Caco-2 (cell line): ENCODE measurements around the gene GMEB1. TPM values are rescaled to one million over a fixed set of nuclear protein-coding genes. Genes with fewer than 3 reads are reported as not detected.

Experiments used
- BruUV-seq: library from RNA; stranded (reverse); fragments of 400-500 nt; replicated peaks from 2 replicates; lab custom pipeline; 2021; lab: Mats Ljungman, UMichigan
- CTCF ChIA-PET: fragments of 300-600 bp; sonication (Branson Sonifier 250); formaldehyde crosslinking; loops from one replicate; lab custom pipeline; 2022; ENCODE audit warnings: antibody characterized with exemption; lab: Charles Lee
- POLR2A ChIA-PET: fragments of 300-600 bp; sonication (Branson Sonifier 250); formaldehyde crosslinking; loops from one replicate; lab custom pipeline; 2022; ENCODE audit warnings: antibody characterized with exemption; lab: Charles Lee
- DNase-seq, 2 experiments: peaks; one replicate each; pipeline versions ENCODE4 v3.0.0 to v3.0.0-alpha.2; 2020 to 2022
- H3K27me3 ChIP-seq: replicated peaks from 2 replicates; pipeline ENCODE4 v1.6.0; 2011; ENCODE audit warnings: low read length; ENCODE audit not compliant: control insufficient read depth, insufficient read depth
- H3K36me3 ChIP-seq: 2 replicates; pipeline ENCODE4 v1.5.1; 2011; ENCODE audit warnings: low read length; ENCODE audit not compliant: control insufficient read depth, insufficient read depth
- H3K4me1 ChIP-seq: fragments of 250-450 bp; sonication (Bioruptor Pico); 2 replicates; pipeline ENCODE4 v1.5.1; 2020; ENCODE audit warnings: mild to moderate bottlenecking
- H3K4me3 ChIP-seq: 2 replicates; pipeline ENCODE4 v1.5.1; 2011; ENCODE audit warnings: low read depth, mild to moderate bottlenecking, control low read depth, low read length
- H3K9me3 ChIP-seq: fragments of 250-450 bp; sonication (Bioruptor Pico); 2 replicates; pipeline ENCODE4 v1.5.1; 2020; ENCODE audit warnings: mild to moderate bottlenecking, moderate library complexity
- H3K27ac Mint-ChIP-seq: one replicate; pipeline ENCODE4 v1.8.0; 2022; ENCODE audit warnings: mixed read lengths; ENCODE audit not compliant: unreplicated experiment
- H3K27me3 Mint-ChIP-seq: one replicate; pipeline ENCODE4 v1.8.0; 2022; ENCODE audit warnings: mixed read lengths; ENCODE audit not compliant: insufficient read depth, unreplicated experiment
- H3K36me3 Mint-ChIP-seq: one replicate; pipeline ENCODE4 v1.8.0; 2022; ENCODE audit warnings: mild to moderate bottlenecking, mixed read lengths; ENCODE audit not compliant: insufficient read depth, unreplicated experiment
- H3K4me1 Mint-ChIP-seq: one replicate; pipeline ENCODE4 v1.8.0; 2022; ENCODE audit warnings: low read depth, mixed read lengths; ENCODE audit not compliant: unreplicated experiment
- H3K4me3 Mint-ChIP-seq: one replicate; pipeline ENCODE4 v1.8.0; 2022; ENCODE audit warnings: mild to moderate bottlenecking, moderate library complexity, mixed read lengths; ENCODE audit not compliant: unreplicated experiment
- H3K9me3 Mint-ChIP-seq: one replicate; pipeline ENCODE4 v1.8.0; 2022; ENCODE audit warnings: mixed read lengths; ENCODE audit not compliant: unreplicated experiment
- CTCF ChIP-seq, 2 experiments: fragments of 200-600 bp in 1 of 2; IDR thresholded peaks; 1 replicate in 1 of 2; 2 replicates in 1 of 2; pipeline versions ENCODE4 v1.5.1 to v1.8.0; 2011 to 2022; ENCODE audit warnings: antibody characterized with exemption in 1 of 2, control low read depth in 1 of 2, inconsistent platforms in 1 of 2, low read depth in 1 of 2, low read length in 1 of 2, mild to moderate bottlenecking in 1 of 2, moderate library complexity in 1 of 2; ENCODE audit not compliant: insufficient read depth in 1 of 2, severe bottlenecking in 1 of 2, unreplicated experiment in 1 of 2
- intact Hi-C: fragments of 100-400 bp; cut with micrococcal nuclease; formaldehyde crosslinking; loops from one replicate; pipeline ENCODE4 v1.10.0; 2022; ENCODE audit not compliant: unreplicated experiment
- total RNA-seq: library from RNA; stranded (reverse); gene quantifications from 2 replicates; pipeline ENCODE4 v1.2.3, GENCODE V29; 2022

GMEB1 gene
- total RNA-seq, 1 experiment from 2014 or later: 5.2 TPM

DNA sequence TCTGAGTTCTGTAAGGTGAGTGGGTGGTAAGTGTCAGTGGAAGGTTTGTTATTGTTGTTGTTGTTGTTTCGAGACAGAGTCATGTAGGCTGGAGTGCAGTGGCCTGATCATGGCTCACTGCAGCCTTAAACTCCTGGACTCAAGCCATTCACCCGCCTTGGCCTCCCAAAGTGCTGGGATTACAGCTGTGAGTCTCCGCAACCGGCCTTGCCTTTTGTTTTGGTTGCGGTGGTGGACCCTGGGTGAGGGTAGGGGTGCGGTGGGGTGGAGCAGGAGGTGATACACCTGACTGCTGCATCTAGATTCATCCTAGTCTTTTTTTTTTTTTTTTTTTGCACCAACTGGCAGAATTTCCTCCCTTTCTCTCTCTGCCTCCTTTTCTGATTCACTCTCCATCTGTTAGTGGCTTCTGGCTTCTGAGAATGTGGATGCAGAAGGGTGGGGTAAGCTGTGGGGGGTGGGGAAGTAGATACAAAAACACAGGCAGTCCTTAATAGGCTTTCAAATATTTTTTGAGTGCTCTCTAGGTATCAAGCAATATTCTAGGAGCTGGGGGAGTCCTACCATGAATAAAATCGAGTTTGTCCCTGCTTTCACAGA is 4.6 kb upstream of the GMEB1 start:
- Mint-ChIP-seq H3K27me3 (no peaks in the 10 kb centered on the region), H3K27ac (no peak overlapping the region), H3K9me3 (no peaks in the 10 kb centered on the region), H3K4me1 (no peaks in the 10 kb centered on the region), H3K36me3 (peaks cover 8% of the 10 kb centered on the region), H3K4me3 (no peak overlapping the region)
- Histone ChIP-seq H3K4me3 (no peak overlapping the region), H3K4me1 (peaks cover 9% of the 10 kb centered on the region), H3K27me3 (no peaks in the 10 kb centered on the region), H3K9me3 (no peaks in the 10 kb centered on the region), H3K36me3 (no peaks in the 10 kb centered on the region)
- ChIA-PET POLR2A (interaction anchor here (1.3 kb wide), 1 partner anchor 21 kb away, joined by 3 read pairs; the partner anchor contains the start of gene TAF12), CTCF (no interaction called here)
- DNase-seq: no peak
- no peak for TF ChIP-seq CTCF (IDR thresholded peaks at IDR 0.05; ENCODE audit: insufficient read depth in 1 of 2, low read depth in 1 of 2, low read length in 1 of 2, severe bottlenecking in 1 of 2, unreplicated experiment in 1 of 2)
- intact Hi-C loops: no loop called here
- no TSS peak for BruUV-seq

- POLR2A ChIA-PET: no interaction called here
- Mint-ChIP-seq H3K9me3 (no peaks in the 10 kb centered on the region), H3K27me3 (no peaks in the 10 kb centered on the region), H3K4me3 (no peak overlapping the region), H3K4me1 (peaks cover 8% of the 10 kb centered on the region), H3K36me3 (peaks cover 8% of the 10 kb centered on the region), H3K27ac (no peak overlapping the region)
- intact Hi-C loops: no loop called here
- BruUV-seq: no TSS peak
- no peaks in the 10 kb centered on the region for H3K36me3 ChIP-seq
- DNase-seq: no peak
- no peaks in the 10 kb centered on the region for H3K27me3 ChIP-seq
- H3K4me1 ChIP-seq: peaks cover 9% of the 10 kb centered on the region
- CTCF ChIA-PET: no interaction called here
- no peak overlapping the region for H3K4me3 ChIP-seq
- H3K9me3 ChIP-seq: no peaks in the 10 kb centered on the region
- no peak for TF ChIP-seq CTCF (IDR thresholded peaks at IDR 0.05; ENCODE audit: insufficient read depth in 1 of 2, low read depth in 1 of 2, low read length in 1 of 2, severe bottlenecking in 1 of 2, unreplicated experiment in 1 of 2)
These were observed 1.8 kb upstream of the GMEB1 start for GRCh38 chr1:28666806-28667205.

DNA sequence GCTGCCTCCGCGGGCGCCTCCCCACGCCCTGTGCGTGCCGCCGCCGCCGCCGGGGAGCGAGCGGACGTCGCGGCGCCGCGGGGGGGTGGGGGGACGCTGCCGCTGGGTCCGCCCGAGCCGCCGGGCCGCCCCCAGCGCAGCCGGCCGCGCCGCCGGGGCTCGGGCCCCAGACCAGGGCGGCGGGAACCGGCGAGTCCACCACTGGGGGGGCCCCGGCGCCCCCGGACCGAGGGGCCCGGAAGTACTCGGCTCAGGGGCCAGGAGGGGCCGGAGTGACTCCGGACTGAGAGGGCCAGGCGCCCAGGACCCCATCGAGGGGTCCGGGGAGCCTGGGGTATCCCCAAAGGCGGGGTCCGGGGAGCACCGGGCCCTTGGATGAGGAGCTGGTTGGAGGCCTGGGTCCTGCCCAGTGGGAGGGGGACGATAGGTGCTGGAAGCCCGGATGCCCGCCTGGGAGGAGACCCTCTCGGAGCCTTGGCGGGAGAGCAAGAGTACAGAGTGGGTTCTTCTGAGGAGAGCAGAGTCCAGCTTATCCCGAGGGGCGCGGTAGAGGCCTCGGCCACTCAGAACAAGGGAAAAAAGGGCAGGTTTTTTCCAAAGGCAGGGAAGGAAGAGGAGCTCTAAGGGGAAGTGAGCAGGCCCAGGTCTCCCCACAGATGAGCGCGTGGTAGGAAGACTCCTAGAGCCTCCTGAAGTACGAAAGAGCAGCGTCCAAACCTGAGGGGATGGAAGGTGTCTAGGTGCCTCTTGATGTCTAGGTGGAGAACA is 556 bp downstream of the GMEB1 start:
- H3K36me3 ChIP-seq: no peaks in the 10 kb centered on the region
- no TSS peak for BruUV-seq
- peak; percentile 42 to 49 for DNase-seq
- ChIA-PET CTCF (interaction anchor here (2.6 kb wide), 1 partner anchor 67 kb away, joined by 29 read pairs; the partner anchor contains the start of gene YTHDF2), POLR2A (interaction anchor here (1.2 to 2.6 kb wide), 3 partner anchors 21 to 67 kb away, joined by 16 to 32 read pairs (median 26); partner anchors contain the start of genes RNU11, TAF12 and YTHDF2)
- peaks cover 8% of the 10 kb centered on the region for H3K4me1 Mint-ChIP-seq
- no peaks in the 10 kb centered on the region for H3K9me3 ChIP-seq
- intact Hi-C loops: loop anchor here (1.0 kb wide), 2 partner anchors 21 to 67 kb away; partner anchors contain the start of genes RNU11 and YTHDF2
- no peak for TF ChIP-seq CTCF (IDR thresholded peaks at IDR 0.05; ENCODE audit: insufficient read depth in 1 of 2, low read depth in 1 of 2, low read length in 1 of 2, severe bottlenecking in 1 of 2, unreplicated experiment in 1 of 2)
- peak overlapping the region; percentile 93 for H3K27ac Mint-ChIP-seq
- H3K27me3 Mint-ChIP-seq: no peaks in the 10 kb centered on the region
- no peaks in the 10 kb centered on the region for H3K9me3 Mint-ChIP-seq
- H3K4me1 ChIP-seq: peaks cover 9% of the 10 kb centered on the region
- no peaks in the 10 kb centered on the region for H3K27me3 ChIP-seq
- peaks cover 8% of the 10 kb centered on the region for H3K36me3 Mint-ChIP-seq
- H3K4me3 ChIP-seq: peak overlapping the region; percentile 46
- peak overlapping the region; percentile 91 for H3K4me3 Mint-ChIP-seq
